Hematopoietic multipotent progenitor cell treated with erythropoietin and hydrocortisone succinate and interleukin-3 and kit ligand, for 4 days (in vitro differentiated cells): ENCODE data around the gene TFF3.

ENCODE experiments used
- DNase-seq: peaks from one replicate; pipeline ENCODE4 v3.0.0-alpha.2; 2015

Gene TFF3

DNA sequence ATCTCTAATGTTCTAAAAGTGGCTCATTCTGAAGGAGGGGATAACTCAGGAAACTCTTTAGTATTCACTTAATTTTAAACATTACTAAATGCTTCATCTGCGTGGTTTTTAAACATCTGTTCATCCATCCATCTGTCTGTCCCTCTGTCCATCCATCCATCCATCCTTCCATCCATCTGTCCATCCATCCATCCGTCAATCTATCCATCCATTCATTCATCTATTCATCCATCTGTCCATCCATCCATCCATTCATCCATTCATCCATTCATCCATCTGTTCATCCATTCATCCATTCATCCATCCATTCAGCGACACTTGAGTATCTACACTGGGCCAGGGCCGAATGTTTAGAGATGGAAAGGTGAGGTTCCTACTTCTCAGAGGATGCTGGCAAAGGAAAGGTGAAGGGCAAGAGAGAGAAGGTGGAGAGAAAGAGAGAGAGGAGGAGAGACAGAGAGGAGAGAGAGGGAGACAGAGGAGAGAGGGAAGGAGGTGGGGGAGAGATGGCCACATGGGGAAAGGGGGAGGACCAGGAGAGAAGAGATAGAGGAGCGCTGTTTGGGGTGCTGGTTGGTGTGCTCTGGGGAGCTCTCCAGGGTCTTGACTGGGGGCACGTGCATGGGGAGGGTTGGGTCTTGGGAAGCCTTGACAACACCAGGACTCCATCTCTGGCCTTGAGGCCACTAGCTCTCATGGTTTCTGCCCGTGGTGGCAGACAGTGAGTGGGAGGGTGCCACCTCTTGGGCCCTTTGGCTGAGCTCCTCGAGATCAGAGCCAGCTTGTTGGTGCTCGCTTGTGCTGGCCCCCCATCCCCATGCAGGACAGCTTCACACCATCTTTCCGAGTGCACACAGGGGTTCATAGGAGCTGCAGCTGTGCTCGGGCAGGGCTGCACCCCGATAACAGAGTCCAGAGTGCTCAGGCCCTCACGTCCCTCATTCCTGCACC lies 50.7 kb downstream of the TFF3 start:
- no peak for DNase-seq

GRCh38 chr21:42263591-42264131 lies 51.5 kb downstream of the TFF3 start:
- DNase-seq: peak; percentile 56

GRCh38 chr21:42262831-42263231 lies 52.4 kb downstream of the TFF3 start:
- DNase-seq: peak; percentile 65

- DNase-seq: no peak
These were observed 53.4 kb downstream of the TFF3 start for GRCh38 chr21:42261829-42262200.
